ENCODE results near the gene ITGA4.

Gene ITGA4

GRCh38 chr2:181499231-181499630 lies 42.0 kb downstream of the ITGA4 start:
- DNase-seq (ENCODE audit: low read depth in 1 of 2, low spot score in 1 of 2) = no peak

GRCh38 chr2:181500201-181500600 lies 43.0 kb downstream of the ITGA4 start:
- DNase-seq (ENCODE audit: low read depth in 1 of 2, low spot score in 1 of 2) = no peak

- DNase-seq (ENCODE audit: low read depth in 1 of 2, low spot score in 1 of 2) = no peak
These were observed 58.5 kb downstream of the ITGA4 start for GRCh38 chr2:181515719-181516118.

- no peak for DNase-seq (ENCODE audit: low read depth in 1 of 2, low spot score in 1 of 2)
These were observed 59.8 kb downstream of the ITGA4 start for GRCh38 chr2:181516992-181517391.

- DNase-seq (ENCODE audit: low read depth in 1 of 2, low spot score in 1 of 2) = no peak
These were observed 60.6 kb downstream of the ITGA4 start for GRCh38 chr2:181517685-181518301.

- no peak for DNase-seq (ENCODE audit: low read depth in 1 of 2, low spot score in 1 of 2)
These were observed 63.1 kb downstream of the ITGA4 start for GRCh38 chr2:181520253-181520652.

GRCh38 chr2:181523756-181524155 lies 66.6 kb downstream of the ITGA4 start:
- DNase-seq (ENCODE audit: low read depth in 1 of 2, low spot score in 1 of 2) = no peak

GRCh38 chr2:181526014-181526413 lies 68.8 kb downstream of the ITGA4 start:
- no peak for DNase-seq (ENCODE audit: low read depth in 1 of 2, low spot score in 1 of 2)

- DNase-seq (ENCODE audit: low read depth in 1 of 2, low spot score in 1 of 2) = no peak
These were observed 69.9 kb downstream of the ITGA4 start for GRCh38 chr2:181527058-181527457.

GRCh38 chr2:181528441-181528840 lies 71.3 kb downstream of the ITGA4 start:
- DNase-seq (ENCODE audit: low read depth in 1 of 2, low spot score in 1 of 2) = no peak

- DNase-seq (ENCODE audit: low read depth in 1 of 2, low spot score in 1 of 2) = no peak
These were observed 79.5 kb downstream of the ITGA4 start for GRCh38 chr2:181536730-181537129.

- DNase-seq (ENCODE audit: low read depth in 1 of 2, low spot score in 1 of 2) = no peak
These were observed 83.2 kb downstream of the ITGA4 start for GRCh38 chr2:181540421-181540820.

GRCh38 chr2:181542170-181542569 lies 85.0 kb downstream of the ITGA4 start:
- no peak for DNase-seq (ENCODE audit: low read depth in 1 of 2, low spot score in 1 of 2)

- DNase-seq (ENCODE audit: low read depth in 1 of 2, low spot score in 1 of 2) = no peak
These were observed 88.9 kb downstream of the ITGA4 start for GRCh38 chr2:181546086-181546485.

GRCh38 chr2:181552808-181553207 lies 95.6 kb downstream of the ITGA4 start:
- no peak for DNase-seq (ENCODE audit: low read depth in 1 of 2, low spot score in 1 of 2)

- no peak for DNase-seq (ENCODE audit: low read depth in 1 of 2, low spot score in 1 of 2)
These were observed 96.1 kb downstream of the ITGA4 start for GRCh38 chr2:181553244-181553643.

GRCh38 chr2:181554061-181554830 lies 97.1 kb downstream of the ITGA4 start:
- DNase-seq (ENCODE audit: low read depth in 1 of 2, low spot score in 1 of 2) = no peak

GRCh38 chr2:181558371-181558770 lies 101.2 kb downstream of the ITGA4 start:
- no peak for DNase-seq (ENCODE audit: low read depth in 1 of 2, low spot score in 1 of 2)

GRCh38 chr2:181563101-181563692 lies 106.0 kb downstream of the ITGA4 start:
- DNase-seq (ENCODE audit: low read depth in 1 of 2, low spot score in 1 of 2) = no peak

GRCh38 chr2:181566334-181567032 lies 109.3 kb downstream of the ITGA4 start:
- DNase-seq (ENCODE audit: low read depth in 1 of 2, low spot score in 1 of 2) = no peak

- no peak for DNase-seq (ENCODE audit: low read depth in 1 of 2, low spot score in 1 of 2)
These were observed 112.9 kb downstream of the ITGA4 start for GRCh38 chr2:181570059-181570458.

Measured in activated CD4-positive, alpha-beta T cell treated with anti-CD3 and anti-CD28 coated beads, Interleukin-2, amount 50 U/mL, for 24 hours (primary cell).